Muscle of leg (tissue), 11 donors: Measurements from ENCODE around the gene OMA1. TPM values are rescaled to one million over a fixed set of nuclear protein-coding genes. Genes with fewer than 3 reads are reported as not detected.

Experiments used
- DNase-seq: peaks from one replicate; pipeline ENCODE4 v3.0.0; 2013
- H3K27ac ChIP-seq: one replicate; pipeline ENCODE4 v1.5.1; 2013; ENCODE audit warnings: mild to moderate bottlenecking, low read length, control low read depth
- H3K27me3 ChIP-seq: one replicate; pipeline ENCODE4 v1.6.1; 2013; ENCODE audit warnings: low read length; ENCODE audit not compliant: control insufficient read depth, insufficient read depth
- H3K36me3 ChIP-seq: one replicate; pipeline ENCODE4 v1.6.1; 2013; ENCODE audit warnings: low read length; ENCODE audit not compliant: control insufficient read depth, insufficient read depth
- H3K4me1 ChIP-seq: one replicate; pipeline ENCODE4 v1.6.1; 2013; ENCODE audit warnings: low read length; ENCODE audit not compliant: control insufficient read depth, insufficient read depth
- H3K4me3 ChIP-seq: one replicate; pipeline ENCODE4 v1.5.1; 2013; ENCODE audit warnings: low read length, control low read depth
- H3K9me3 ChIP-seq: replicated peaks from 2 replicates; pipeline ENCODE4 v1.6.1; 2013; ENCODE audit warnings: low read depth, low read length; ENCODE audit not compliant: control insufficient read depth
- WGBS: methylation state at CpG from one replicate; pipeline ENCODE4 v1.1.5; 2013; ENCODE audit warnings: missing lambda C conversion rate; ENCODE audit not compliant: insufficient coverage; 5-methylcytosine and 5-hydroxymethylcytosine counted together
- polyA plus RNA-seq, 8 donors: library from polyadenylated mRNA; unstranded; fragments of 120-200 nt; gene quantifications; one replicate each; pipeline versions ENCODE4 v1.2.1 to v1.2.3, GENCODE V29; 2013; ENCODE audit warnings: inconsistent platforms in 1 of 8, low replicate concordance in 1 of 8; ENCODE audit not compliant: insufficient read length in 8 of 8, insufficient read depth in 1 of 8
- total RNA-seq: library from RNA; stranded (reverse); fragments of 120-200 nt; gene quantifications from one replicate; pipeline ENCODE4 v1.2.4, GENCODE V29; 2013

Gene OMA1
- total and polyA plus RNA-seq, 9 donors: 9.3 to 28.6 (median 17.4) TPM

GRCh38 chr1:58574816-58575215 lies 28.3 kb upstream of the OMA1 start:
- H3K27ac ChIP-seq: no peak overlapping the region
- H3K4me1 ChIP-seq: peaks cover 8% of the 10 kb centered on the region
- no peaks in the 10 kb centered on the region for H3K36me3 ChIP-seq
- H3K9me3 ChIP-seq: no peaks in the 10 kb centered on the region
- H3K27me3 ChIP-seq: peaks cover 43% of the 10 kb centered on the region
- H3K4me3 ChIP-seq: no peak overlapping the region
- WGBS: no CpG with 5 or more reads among the region's 2 CpGs
- no peak for DNase-seq

- Histone ChIP-seq H3K36me3 (no peaks in the 10 kb centered on the region), H3K4me1 (peaks cover 8% of the 10 kb centered on the region), H3K9me3 (no peaks in the 10 kb centered on the region), H3K27ac (no peak overlapping the region), H3K27me3 (peaks cover 40% of the 10 kb centered on the region), H3K4me3 (no peak overlapping the region)
- DNase-seq: no peak
- no CpG with 5 or more reads among the region's 4 CpGs for WGBS
Observed at GRCh38 chr1:58573705-58574591, 27.4 kb upstream of the OMA1 start.

GRCh38 chr1:58573138-58573537 lies 26.6 kb upstream of the OMA1 start:
- Histone ChIP-seq H3K9me3 (no peaks in the 10 kb centered on the region), H3K27ac (no peak overlapping the region), H3K4me1 (peaks cover 8% of the 10 kb centered on the region), H3K4me3 (no peak overlapping the region), H3K27me3 (peaks cover 37% of the 10 kb centered on the region), H3K36me3 (no peaks in the 10 kb centered on the region)
- DNase-seq: no peak
- WGBS: no CpG with 5 or more reads among the region's 2 CpGs

GRCh38 chr1:58572690-58573089 lies 26.2 kb upstream of the OMA1 start:
- Histone ChIP-seq H3K4me3 (no peak overlapping the region), H3K9me3 (no peaks in the 10 kb centered on the region), H3K36me3 (no peaks in the 10 kb centered on the region), H3K27ac (no peak overlapping the region), H3K4me1 (peaks cover 8% of the 10 kb centered on the region), H3K27me3 (peaks cover 37% of the 10 kb centered on the region)
- DNase-seq: no peak
- WGBS: no CpG with 5 or more reads among the region's 2 CpGs

- no peaks in the 10 kb centered on the region for H3K36me3 ChIP-seq
- no peaks in the 10 kb centered on the region for H3K9me3 ChIP-seq
- peaks cover 26% of the 10 kb centered on the region for H3K27me3 ChIP-seq
- no peak for DNase-seq
- no peak overlapping the region for H3K4me3 ChIP-seq
- H3K4me1 ChIP-seq: peaks cover 6% of the 10 kb centered on the region
- no peak overlapping the region for H3K27ac ChIP-seq
Observed at GRCh38 chr1:58571616-58572015, 25.1 kb upstream of the OMA1 start.

GRCh38 chr1:58570817-58571216 lies 24.3 kb upstream of the OMA1 start:
- Histone ChIP-seq H3K36me3 (no peaks in the 10 kb centered on the region), H3K4me3 (no peak overlapping the region), H3K27ac (no peak overlapping the region), H3K27me3 (peaks cover 18% of the 10 kb centered on the region), H3K4me1 (no peaks in the 10 kb centered on the region), H3K9me3 (no peaks in the 10 kb centered on the region)
- DNase-seq: no peak
- 85% methylated on average over 2 of the region's 2 CpGs for WGBS

- Histone ChIP-seq H3K4me1 (no peaks in the 10 kb centered on the region), H3K36me3 (no peaks in the 10 kb centered on the region), H3K27ac (no peak overlapping the region), H3K9me3 (no peaks in the 10 kb centered on the region), H3K4me3 (no peak overlapping the region), H3K27me3 (peaks cover 13% of the 10 kb centered on the region)
- DNase-seq: no peak
Observed at GRCh38 chr1:58570094-58570493, 23.6 kb upstream of the OMA1 start.

- no peak overlapping the region for H3K4me3 ChIP-seq
- 41% methylated on average over 3 of the region's 5 CpGs for WGBS
- no peaks in the 10 kb centered on the region for H3K4me1 ChIP-seq
- DNase-seq: no peak
- H3K36me3 ChIP-seq: no peaks in the 10 kb centered on the region
- H3K27me3 ChIP-seq: peaks cover 6% of the 10 kb centered on the region
- no peak overlapping the region for H3K27ac ChIP-seq
- no peaks in the 10 kb centered on the region for H3K9me3 ChIP-seq
Observed at GRCh38 chr1:58568911-58569310, 22.4 kb upstream of the OMA1 start.

- WGBS: 64% methylated on average over 2 of the region's 4 CpGs
- DNase-seq: no peak
- Histone ChIP-seq H3K27me3 (peaks cover 3% of the 10 kb centered on the region), H3K27ac (no peak overlapping the region), H3K4me1 (no peaks in the 10 kb centered on the region), H3K4me3 (no peak overlapping the region), H3K36me3 (no peaks in the 10 kb centered on the region), H3K9me3 (no peaks in the 10 kb centered on the region)
Observed at GRCh38 chr1:58568271-58568860, 21.8 kb upstream of the OMA1 start.

GRCh38 chr1:58566339-58566738 lies 19.8 kb upstream of the OMA1 start:
- H3K4me3 ChIP-seq: no peak overlapping the region
- no CpG with 5 or more reads among the region's 3 CpGs for WGBS
- no peaks in the 10 kb centered on the region for H3K9me3 ChIP-seq
- H3K27ac ChIP-seq: no peak overlapping the region
- H3K27me3 ChIP-seq: no peaks in the 10 kb centered on the region
- no peak for DNase-seq
- no peaks in the 10 kb centered on the region for H3K36me3 ChIP-seq
- no peaks in the 10 kb centered on the region for H3K4me1 ChIP-seq
